BE2C (cell line): ENCODE data around the gene SORCS3.

Experiments used
- DNase-seq: peaks from one replicate; pipeline ENCODE4 v3.0.0-alpha.2; 2020
- H3K27me3 ChIP-seq: fragments of 250-450 bp; sonication (Bioruptor Pico); 2 replicates; pipeline ENCODE4 v1.5.1; 2020; ENCODE audit warnings: mild to moderate bottlenecking
- H3K36me3 ChIP-seq: fragments of 250-450 bp; sonication (Bioruptor Pico); 2 replicates; pipeline ENCODE4 v1.5.1; 2020; ENCODE audit warnings: mild to moderate bottlenecking
- H3K4me1 ChIP-seq: fragments of 250-450 bp; sonication (Bioruptor Pico); 2 replicates; pipeline ENCODE4 v1.5.1; 2020
- H3K4me3 ChIP-seq: 2 replicates; pipeline ENCODE4 v1.5.1; 2011; ENCODE audit warnings: low read depth, low read length
- H3K9me3 ChIP-seq: fragments of 250-450 bp; sonication (Bioruptor Pico); 2 replicates; pipeline ENCODE4 v1.5.1; 2020
- CTCF ChIP-seq: IDR thresholded peaks from 2 replicates; pipeline ENCODE4 v1.5.1; 2012; ENCODE audit warnings: mild to moderate bottlenecking, low read depth, low read length

The SORCS3 gene

DNA sequence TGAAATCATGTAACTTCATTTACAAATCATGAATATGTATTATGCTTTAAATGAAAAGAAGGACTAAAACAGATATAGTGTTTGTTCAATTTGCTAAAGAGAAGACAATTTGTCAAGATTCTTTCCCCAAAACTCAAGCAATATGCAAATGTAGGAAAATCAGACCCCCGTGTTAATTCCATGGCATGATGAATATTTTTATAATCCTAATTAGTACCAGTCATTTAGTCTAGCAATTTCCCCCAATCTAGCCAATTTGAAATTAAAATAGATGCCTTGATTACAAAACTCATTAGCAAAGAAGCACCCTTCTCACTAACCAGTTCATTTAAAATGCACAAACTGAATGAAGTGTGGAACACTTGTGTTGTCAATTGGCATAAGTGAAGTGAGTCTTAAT is 347.6 kb downstream of the SORCS3 start:
- H3K9me3 ChIP-seq: no peaks in the 10 kb centered on the region
- DNase-seq: no peak
- TF ChIP-seq CTCF: no peak
- H3K4me3 ChIP-seq: no peak overlapping the region
- H3K27me3 ChIP-seq: no peaks in the 10 kb centered on the region
- H3K36me3 ChIP-seq: no peaks in the 10 kb centered on the region
- no peaks in the 10 kb centered on the region for H3K4me1 ChIP-seq

GRCh38 chr10:104989880-104990279 is 348.8 kb downstream of the SORCS3 start:
- no peaks in the 10 kb centered on the region for H3K4me1 ChIP-seq
- DNase-seq: no peak
- H3K4me3 ChIP-seq: no peak overlapping the region
- H3K36me3 ChIP-seq: no peaks in the 10 kb centered on the region
- TF ChIP-seq CTCF: no peak
- no peaks in the 10 kb centered on the region for H3K9me3 ChIP-seq
- H3K27me3 ChIP-seq: no peaks in the 10 kb centered on the region

DNA sequence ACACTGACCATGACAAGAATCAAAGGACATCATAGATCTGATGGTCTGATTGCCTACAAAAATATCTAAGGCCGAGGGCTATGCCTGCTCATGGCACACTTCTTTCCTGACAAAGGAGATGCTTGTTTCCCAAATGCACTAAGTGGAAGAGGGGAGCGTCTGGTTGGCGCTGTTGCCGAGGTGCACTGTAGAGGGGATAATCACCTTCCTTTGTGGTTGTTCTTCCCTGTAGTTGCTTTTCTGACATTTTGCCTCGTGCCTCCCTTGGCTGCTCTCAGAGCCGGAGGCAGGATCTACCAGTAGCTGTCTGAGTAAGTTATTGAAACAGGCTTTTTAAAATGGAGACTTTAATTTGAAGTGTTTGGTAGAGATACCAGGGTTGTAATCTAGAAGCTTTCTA is 352.0 kb downstream of the SORCS3 start:
- Histone ChIP-seq H3K36me3 (no peaks in the 10 kb centered on the region), H3K4me3 (no peak overlapping the region), H3K27me3 (no peaks in the 10 kb centered on the region), H3K9me3 (no peaks in the 10 kb centered on the region), H3K4me1 (no peaks in the 10 kb centered on the region)
- TF ChIP-seq CTCF: no peak
- DNase-seq: no peak

- H3K27me3 ChIP-seq: no peaks in the 10 kb centered on the region
- no peak for TF ChIP-seq CTCF
- no peaks in the 10 kb centered on the region for H3K4me1 ChIP-seq
- DNase-seq: no peak
- no peak overlapping the region for H3K4me3 ChIP-seq
- H3K36me3 ChIP-seq: no peaks in the 10 kb centered on the region
- no peaks in the 10 kb centered on the region for H3K9me3 ChIP-seq
Observed at GRCh38 chr10:105001269-105001668, 360.2 kb downstream of the SORCS3 start.

- Histone ChIP-seq H3K36me3 (no peaks in the 10 kb centered on the region), H3K9me3 (no peaks in the 10 kb centered on the region), H3K4me3 (no peak overlapping the region), H3K4me1 (no peaks in the 10 kb centered on the region), H3K27me3 (no peaks in the 10 kb centered on the region)
- no peak for TF ChIP-seq CTCF
- no peak for DNase-seq
Observed at GRCh38 chr10:105010411-105011121, 369.5 kb downstream of the SORCS3 start.

DNA sequence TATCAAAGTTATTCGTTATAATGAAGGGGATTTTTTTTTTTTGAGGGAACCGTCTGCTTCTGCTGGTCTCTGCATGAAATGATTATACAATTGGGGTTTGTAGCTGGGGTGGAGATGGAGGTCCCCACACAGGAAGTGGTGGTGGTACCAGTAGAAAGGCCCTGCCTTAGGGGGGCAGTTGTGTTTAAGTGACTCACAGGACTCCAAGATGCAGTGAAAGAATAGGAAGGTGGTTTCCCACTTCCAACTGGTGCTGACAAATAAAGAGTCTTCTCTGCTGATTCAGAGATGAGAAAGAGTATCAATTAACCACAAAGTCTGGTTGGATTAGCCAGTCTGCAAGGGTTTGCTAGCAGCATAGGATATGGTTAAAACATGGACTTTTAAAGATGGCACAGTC is 376.0 kb downstream of the SORCS3 start:
- H3K27me3 ChIP-seq: no peaks in the 10 kb centered on the region
- no peak for DNase-seq
- H3K4me3 ChIP-seq: no peak overlapping the region
- H3K4me1 ChIP-seq: no peaks in the 10 kb centered on the region
- no peaks in the 10 kb centered on the region for H3K36me3 ChIP-seq
- H3K9me3 ChIP-seq: no peaks in the 10 kb centered on the region
- no peak for TF ChIP-seq CTCF
